Activated CD8-positive, alpha-beta T cell treated with anti-CD3 and anti-CD28 coated beads for 36 hours (primary cell): ENCODE measurements around the gene CD38. TPM values are rescaled to one million over a fixed set of nuclear protein-coding genes. Genes with fewer than 3 reads are reported as not detected.

ENCODE experiments used
- ATAC-seq: fragments of 200-7000 bp; cut with Tn5 transposase; one replicate; pipeline ENCODE4 v1.10.0; 2021; ENCODE audit warnings: mild to moderate bottlenecking, moderate library complexity
- CTCF ChIA-PET: fragments of 350-600 bp; sonication (Branson Sonifier 250); formaldehyde crosslinking; loops from one replicate; lab custom pipeline; 2021; ENCODE audit warnings: antibody characterized with exemption; lab: Charles Lee
- POLR2A ChIA-PET: fragments of 350-600 bp; sonication (Branson Sonifier 250); formaldehyde crosslinking; loops from one replicate; lab custom pipeline; 2021; ENCODE audit warnings: antibody characterized with exemption; lab: Charles Lee
- DNase-seq: peaks from one replicate; pipeline ENCODE4 v3.0.0-alpha.2; 2020
- H3K27ac Mint-ChIP-seq: one replicate; pipeline ENCODE4 v1.8.0; 2021; ENCODE audit warnings: mild to moderate bottlenecking, mixed read lengths
- H3K27me3 Mint-ChIP-seq: one replicate; pipeline ENCODE4 v1.8.0; 2021; ENCODE audit warnings: mixed read lengths
- H3K36me3 Mint-ChIP-seq: one replicate; pipeline ENCODE4 v1.8.0; 2021; ENCODE audit warnings: low read depth, mixed read lengths
- H3K4me1 Mint-ChIP-seq: one replicate; pipeline ENCODE4 v1.8.0; 2021; ENCODE audit warnings: low read depth, mixed read lengths
- H3K4me3 Mint-ChIP-seq: one replicate; pipeline ENCODE4 v1.8.0; 2021; ENCODE audit warnings: mild to moderate bottlenecking, moderate library complexity, mixed read lengths
- H3K9me3 Mint-ChIP-seq: one replicate; pipeline ENCODE4 v1.8.0; 2021; ENCODE audit warnings: mixed read lengths
- intact Hi-C: fragments of 100-400 bp; cut with micrococcal nuclease; formaldehyde crosslinking; loops from one replicate; pipeline ENCODE4 v1.10.0; 2022
- total RNA-seq, 2 experiments: library from RNA; stranded (reverse); gene quantifications; one replicate each; pipeline ENCODE4 v1.2.3, GENCODE V29; 2021
- TF ChIP-seq, protein P1 (sequence below): fragments of 200-600 bp; IDR thresholded peaks from one replicate; pipeline ENCODE4 v1.8.0; 2022; ENCODE audit warnings: antibody characterized with exemption, mild to moderate bottlenecking

The CD38 gene
- total RNA-seq, 2 experiments from 2014 or later = 24.3 to 25.6 TPM

DNA sequence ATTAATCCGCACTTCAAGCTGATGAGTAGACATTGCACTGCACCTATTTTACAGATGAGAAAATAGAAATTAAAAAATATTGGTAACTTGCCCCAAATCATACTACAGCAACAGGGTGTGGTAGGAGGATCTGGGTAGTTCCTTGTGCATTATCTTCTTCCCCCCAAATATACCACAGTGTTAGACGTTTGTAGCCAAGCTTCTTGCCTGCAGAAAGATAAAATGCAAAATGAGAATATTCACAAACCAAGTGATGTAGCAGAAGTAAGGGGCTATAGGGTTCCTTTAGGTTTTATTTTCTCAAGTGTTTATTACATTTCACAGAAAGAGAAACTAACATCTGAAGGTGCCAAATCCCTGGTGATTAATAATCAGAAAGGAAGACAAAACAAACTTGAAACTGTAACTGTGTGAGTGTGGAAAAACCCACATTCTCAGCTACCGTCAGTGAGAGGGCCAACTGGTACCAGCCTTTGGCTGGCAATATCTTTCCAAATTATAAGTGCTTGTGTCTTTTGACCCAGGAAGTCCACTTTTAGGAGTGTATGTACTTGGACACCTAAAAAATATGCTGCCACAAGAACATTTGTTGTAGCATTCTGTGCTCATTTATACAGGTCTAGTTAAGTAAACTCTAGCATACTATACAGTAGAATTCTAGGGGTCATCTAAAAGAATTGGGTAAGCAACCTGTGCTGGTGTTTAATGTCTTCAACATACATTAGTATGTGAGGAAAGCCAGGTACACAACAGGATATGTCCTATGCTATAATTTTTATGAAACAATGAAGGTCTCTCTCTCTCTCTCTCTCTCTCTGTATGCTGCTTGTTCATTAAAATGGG is 6.7 kb upstream of the CD38 start:
- H3K27me3 Mint-ChIP-seq = peaks cover 18% of the 10 kb centered on the region
- H3K27ac Mint-ChIP-seq = peak overlapping the region; percentile 47

DNA sequence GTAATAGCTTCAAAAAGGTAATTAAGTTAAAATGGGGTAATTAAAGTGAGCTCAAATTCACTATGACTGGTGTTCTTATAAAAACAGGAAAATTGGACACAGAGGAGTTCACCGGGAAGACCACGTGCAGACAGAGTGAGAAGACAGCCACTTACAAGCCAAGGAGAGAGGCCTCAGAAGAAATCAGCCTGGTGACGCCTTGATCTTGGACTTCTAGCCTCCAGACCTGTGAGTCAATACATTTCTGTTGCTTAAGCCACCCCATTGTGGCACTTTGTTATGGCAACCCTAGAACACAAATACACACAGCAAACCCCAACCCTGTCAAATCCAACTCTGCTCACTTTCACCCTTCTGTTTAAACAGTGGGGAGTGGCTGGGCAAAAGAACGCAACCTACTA is 4.1 kb upstream of the CD38 start:
- DNase-seq = peak; percentile 47
- peaks cover 67% of the 10 kb centered on the region for H3K4me1 Mint-ChIP-seq
- no peak overlapping the region for H3K4me3 Mint-ChIP-seq
- H3K9me3 Mint-ChIP-seq = no peaks in the 10 kb centered on the region
- CTCF ChIA-PET = interaction anchor here (0.7 to 11.6 kb wide), 4 partner anchors 14 to 43 kb away, joined by 3 to 112 read pairs (median 7); no protein-coding TSS in a partner anchor
- TF ChIP-seq, protein P1, sequence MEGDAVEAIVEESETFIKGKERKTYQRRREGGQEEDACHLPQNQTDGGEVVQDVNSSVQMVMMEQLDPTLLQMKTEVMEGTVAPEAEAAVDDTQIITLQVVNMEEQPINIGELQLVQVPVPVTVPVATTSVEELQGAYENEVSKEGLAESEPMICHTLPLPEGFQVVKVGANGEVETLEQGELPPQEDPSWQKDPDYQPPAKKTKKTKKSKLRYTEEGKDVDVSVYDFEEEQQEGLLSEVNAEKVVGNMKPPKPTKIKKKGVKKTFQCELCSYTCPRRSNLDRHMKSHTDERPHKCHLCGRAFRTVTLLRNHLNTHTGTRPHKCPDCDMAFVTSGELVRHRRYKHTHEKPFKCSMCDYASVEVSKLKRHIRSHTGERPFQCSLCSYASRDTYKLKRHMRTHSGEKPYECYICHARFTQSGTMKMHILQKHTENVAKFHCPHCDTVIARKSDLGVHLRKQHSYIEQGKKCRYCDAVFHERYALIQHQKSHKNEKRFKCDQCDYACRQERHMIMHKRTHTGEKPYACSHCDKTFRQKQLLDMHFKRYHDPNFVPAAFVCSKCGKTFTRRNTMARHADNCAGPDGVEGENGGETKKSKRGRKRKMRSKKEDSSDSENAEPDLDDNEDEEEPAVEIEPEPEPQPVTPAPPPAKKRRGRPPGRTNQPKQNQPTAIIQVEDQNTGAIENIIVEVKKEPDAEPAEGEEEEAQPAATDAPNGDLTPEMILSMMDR = no peak
- H3K36me3 Mint-ChIP-seq = peaks cover 2% of the 10 kb centered on the region
- H3K27ac Mint-ChIP-seq = no peak overlapping the region
- peaks cover 22% of the 10 kb centered on the region for H3K27me3 Mint-ChIP-seq
- intact Hi-C loops = no loop called here
- POLR2A ChIA-PET = interaction anchor here (1.1 to 2.0 kb wide), 3 partner anchors 8 to 17 kb away, joined by 3 to 6 read pairs (median 6); no protein-coding TSS in a partner anchor
- no peak for ATAC-seq

More for the DNA sequence above, 6.7 kb upstream of the CD38 start:
- H3K4me3 Mint-ChIP-seq = peak overlapping the region; percentile 1
- TF ChIP-seq, protein P1 = no peak
- CTCF ChIA-PET = interaction anchor here (1.0 to 11.6 kb wide), 4 partner anchors 12 to 184 kb away, joined by 3 to 112 read pairs (median 4); no protein-coding TSS in a partner anchor
- peaks cover 65% of the 10 kb centered on the region for H3K4me1 Mint-ChIP-seq
- H3K9me3 Mint-ChIP-seq = no peaks in the 10 kb centered on the region
- ATAC-seq = peak; percentile 83
- DNase-seq = peak; percentile 49
- H3K36me3 Mint-ChIP-seq = no peaks in the 10 kb centered on the region
- POLR2A ChIA-PET = interaction anchor here (0.6 to 3.7 kb wide), 6 partner anchors 9 to 759 kb away, joined by 3 to 19 read pairs (median 4); no protein-coding TSS in a partner anchor
- intact Hi-C loops = loop anchor here (2.0 kb wide), 1 partner anchor 15 kb away; no protein-coding TSS in a partner anchor

DNA sequence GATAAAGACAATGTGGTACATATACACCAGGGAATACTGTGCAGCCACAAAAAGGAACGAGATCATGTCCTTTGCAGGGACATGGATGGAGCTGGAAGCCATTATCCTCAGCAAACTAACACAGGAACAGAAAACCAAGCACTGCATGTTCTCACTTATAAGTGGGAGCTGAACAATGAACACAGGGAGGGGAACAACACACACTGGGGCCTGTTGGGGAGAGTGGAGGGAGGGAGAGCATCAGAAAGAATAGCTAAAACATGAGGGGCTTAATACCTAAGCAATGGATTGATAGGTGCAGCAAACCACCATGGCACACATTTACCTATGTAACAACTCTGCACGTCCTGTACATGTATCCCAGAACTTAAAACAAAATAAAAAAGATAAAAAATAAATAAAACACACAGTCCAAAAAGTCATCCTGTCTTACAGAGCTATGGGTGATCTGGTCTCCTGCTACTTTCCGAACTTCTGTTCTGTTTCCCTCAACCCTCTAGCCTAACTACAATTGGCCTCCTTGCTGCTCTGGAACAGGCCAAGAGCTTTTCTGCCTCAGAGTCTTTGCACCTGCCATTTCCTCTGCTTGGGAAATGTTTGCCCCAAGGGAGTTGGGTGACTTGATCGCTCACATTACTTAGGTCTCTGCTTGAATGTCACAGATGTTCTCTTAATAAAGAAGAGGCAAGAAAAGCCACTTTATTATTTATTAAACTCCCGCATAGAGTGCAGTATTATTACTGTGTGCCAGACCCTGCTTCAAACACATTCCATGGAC is 1.1 kb upstream of the CD38 start:
- no peak overlapping the region for H3K27ac Mint-ChIP-seq
- peaks cover 28% of the 10 kb centered on the region for H3K36me3 Mint-ChIP-seq
- DNase-seq (no peak), ATAC-seq (no peak)
- no peaks in the 10 kb centered on the region for H3K9me3 Mint-ChIP-seq
- CTCF ChIA-PET = interaction anchor here (1.3 to 1.5 kb wide), 2 partner anchors 19 to 21 kb away, joined by 4 to 5 read pairs; no protein-coding TSS in a partner anchor
- peaks cover 22% of the 10 kb centered on the region for H3K27me3 Mint-ChIP-seq
- H3K4me3 Mint-ChIP-seq = no peak overlapping the region
- TF ChIP-seq, protein P1 = no peak
- peaks cover 73% of the 10 kb centered on the region for H3K4me1 Mint-ChIP-seq
- POLR2A ChIA-PET = interaction anchor here (0.9 to 2.7 kb wide), 4 partner anchors 10 to 20 kb away, joined by 3 to 11 read pairs (median 5); no protein-coding TSS in a partner anchor
- intact Hi-C loops = loop anchor here (5.0 kb wide), 1 partner anchor 40 kb away; no protein-coding TSS in a partner anchor

GRCh38 chr4:15777697-15778288 is 335 bp upstream of the CD38 start:
- Mint-ChIP-seq H3K9me3 (no peaks in the 10 kb centered on the region), H3K4me1 (peaks cover 71% of the 10 kb centered on the region), H3K27ac (peak overlapping the region; percentile 88), H3K4me3 (peak overlapping the region; percentile 85), H3K36me3 (peaks cover 33% of the 10 kb centered on the region), H3K27me3 (peaks cover 19% of the 10 kb centered on the region)
- ChIA-PET CTCF (interaction anchor here (1.3 to 1.5 kb wide), 2 partner anchors 20 to 21 kb away, joined by 4 to 5 read pairs; no protein-coding TSS in a partner anchor), POLR2A (interaction anchor here (0.9 to 2.7 kb wide), 4 partner anchors 11 to 21 kb away, joined by 3 to 11 read pairs (median 5); no protein-coding TSS in a partner anchor)
- TF ChIP-seq, protein P1 = no peak
- ATAC-seq = no peak
- no peak for DNase-seq
- intact Hi-C loops = loop anchor here (5.0 kb wide), 1 partner anchor 40 kb away; no protein-coding TSS in a partner anchor
